Ishikawa (cell line): ENCODE data around the gene TRAPPC12.

Experiments
- CEBPB ChIP-seq: IDR thresholded peaks from 2 replicates; pipeline ENCODE4 v1.6.1; 2012
- CREB1 ChIP-seq: IDR thresholded peaks from 2 replicates; pipeline ENCODE4 v1.6.1; 2012; ENCODE audit warnings: low read depth
- EGR1 ChIP-seq: IDR thresholded peaks from 2 replicates; pipeline ENCODE4 v1.6.1; 2012
- EP300 ChIP-seq: IDR thresholded peaks from 2 replicates; pipeline ENCODE4 v1.6.1; 2012; ENCODE audit warnings: borderline replicate concordance
- FOXM1 ChIP-seq: IDR thresholded peaks from 2 replicates; pipeline ENCODE4 v1.6.1; 2012; ENCODE audit warnings: low read depth, borderline replicate concordance
- MAX ChIP-seq: IDR thresholded peaks from 2 replicates; pipeline ENCODE4 v1.6.1; 2012
- NFIC ChIP-seq: IDR thresholded peaks from 2 replicates; pipeline ENCODE4 v1.6.1; 2012
- RAD21 ChIP-seq: IDR thresholded peaks from 2 replicates; pipeline ENCODE4 v1.6.1; 2012; ENCODE audit warnings: low read depth
- TAF1 ChIP-seq: IDR thresholded peaks from 2 replicates; pipeline ENCODE4 v1.6.1; 2012; ENCODE audit warnings: low read depth, mild to moderate bottlenecking
- TCF12 ChIP-seq: IDR thresholded peaks from 2 replicates; pipeline ENCODE4 v1.6.1; 2012; ENCODE audit warnings: low read depth
- TEAD4 ChIP-seq: IDR thresholded peaks from 2 replicates; pipeline ENCODE4 v1.6.1; 2012
- USF1 ChIP-seq: IDR thresholded peaks from 2 replicates; pipeline ENCODE4 v1.6.1; 2012
- YY1 ChIP-seq: IDR thresholded peaks from 2 replicates; pipeline ENCODE4 v1.6.1; 2012; ENCODE audit warnings: low read depth
- ZBTB7A ChIP-seq: IDR thresholded peaks from 2 replicates; pipeline ENCODE4 v1.6.1; 2012; ENCODE audit warnings: low read depth
- TF ChIP-seq, protein P1 (sequence below): IDR thresholded peaks from 2 replicates; pipeline ENCODE4 v1.6.1; 2012; ENCODE audit warnings: low read depth, mild to moderate bottlenecking

The TRAPPC12 gene

GRCh38 chr2:3388412-3388738, 8.9 kb downstream of the TRAPPC12 start:
- TF ChIP-seq CREB1 (no peak), TAF1 (no peak), USF1 (no peak), RAD21 (no peak), MAX (no peak), CEBPB (no peak), TCF12 (no peak), FOXM1 (no peak), EGR1 (no peak), NFIC (no peak), YY1 (no peak), ZBTB7A (no peak), EP300 (no peak), TEAD4 (no peak)
- TF ChIP-seq, protein P1, sequence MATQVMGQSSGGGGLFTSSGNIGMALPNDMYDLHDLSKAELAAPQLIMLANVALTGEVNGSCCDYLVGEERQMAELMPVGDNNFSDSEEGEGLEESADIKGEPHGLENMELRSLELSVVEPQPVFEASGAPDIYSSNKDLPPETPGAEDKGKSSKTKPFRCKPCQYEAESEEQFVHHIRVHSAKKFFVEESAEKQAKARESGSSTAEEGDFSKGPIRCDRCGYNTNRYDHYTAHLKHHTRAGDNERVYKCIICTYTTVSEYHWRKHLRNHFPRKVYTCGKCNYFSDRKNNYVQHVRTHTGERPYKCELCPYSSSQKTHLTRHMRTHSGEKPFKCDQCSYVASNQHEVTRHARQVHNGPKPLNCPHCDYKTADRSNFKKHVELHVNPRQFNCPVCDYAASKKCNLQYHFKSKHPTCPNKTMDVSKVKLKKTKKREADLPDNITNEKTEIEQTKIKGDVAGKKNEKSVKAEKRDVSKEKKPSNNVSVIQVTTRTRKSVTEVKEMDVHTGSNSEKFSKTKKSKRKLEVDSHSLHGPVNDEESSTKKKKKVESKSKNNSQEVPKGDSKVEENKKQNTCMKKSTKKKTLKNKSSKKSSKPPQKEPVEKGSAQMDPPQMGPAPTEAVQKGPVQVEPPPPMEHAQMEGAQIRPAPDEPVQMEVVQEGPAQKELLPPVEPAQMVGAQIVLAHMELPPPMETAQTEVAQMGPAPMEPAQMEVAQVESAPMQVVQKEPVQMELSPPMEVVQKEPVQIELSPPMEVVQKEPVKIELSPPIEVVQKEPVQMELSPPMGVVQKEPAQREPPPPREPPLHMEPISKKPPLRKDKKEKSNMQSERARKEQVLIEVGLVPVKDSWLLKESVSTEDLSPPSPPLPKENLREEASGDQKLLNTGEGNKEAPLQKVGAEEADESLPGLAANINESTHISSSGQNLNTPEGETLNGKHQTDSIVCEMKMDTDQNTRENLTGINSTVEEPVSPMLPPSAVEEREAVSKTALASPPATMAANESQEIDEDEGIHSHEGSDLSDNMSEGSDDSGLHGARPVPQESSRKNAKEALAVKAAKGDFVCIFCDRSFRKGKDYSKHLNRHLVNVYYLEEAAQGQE: no peak

DNA sequence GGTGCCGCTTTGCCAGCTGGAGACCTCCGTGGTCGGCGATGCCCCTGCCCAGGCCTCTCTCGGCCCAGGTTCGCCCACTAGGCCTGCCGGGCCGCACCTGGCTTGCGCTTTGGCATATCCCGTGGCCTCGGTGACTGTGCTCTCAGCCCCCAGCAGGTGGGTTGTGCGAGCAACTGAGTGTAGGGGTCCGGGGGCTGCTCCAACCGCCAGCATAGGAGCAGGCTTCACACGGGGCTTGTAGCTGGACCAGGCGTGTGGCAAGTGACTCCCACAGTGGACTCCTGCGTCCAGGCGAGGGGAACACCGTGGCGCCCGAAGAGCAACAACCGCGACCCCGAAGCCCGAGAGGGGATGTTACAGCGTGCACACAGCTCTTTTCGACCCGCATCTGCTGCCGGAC, 9.7 kb downstream of the TRAPPC12 start:
- TF ChIP-seq NFIC (no peak), YY1 (no peak), MAX (no peak), USF1 (no peak), EP300 (no peak), RAD21 (no peak), TCF12 (no peak)
- TF ChIP-seq, protein P1: no peak

- TF ChIP-seq USF1 (no peak), YY1 (no peak), TEAD4 (no peak), FOXM1 (no peak), EGR1 (no peak), RAD21 (no peak), TAF1 (no peak), EP300 (no peak), CEBPB (no peak), ZBTB7A (no peak), MAX (no peak), NFIC (no peak), CREB1 (no peak), TCF12 (no peak)
- TF ChIP-seq, protein P1: no peak
These were observed 10.5 kb downstream of the TRAPPC12 start for GRCh38 chr2:3390041-3390440.

DNA sequence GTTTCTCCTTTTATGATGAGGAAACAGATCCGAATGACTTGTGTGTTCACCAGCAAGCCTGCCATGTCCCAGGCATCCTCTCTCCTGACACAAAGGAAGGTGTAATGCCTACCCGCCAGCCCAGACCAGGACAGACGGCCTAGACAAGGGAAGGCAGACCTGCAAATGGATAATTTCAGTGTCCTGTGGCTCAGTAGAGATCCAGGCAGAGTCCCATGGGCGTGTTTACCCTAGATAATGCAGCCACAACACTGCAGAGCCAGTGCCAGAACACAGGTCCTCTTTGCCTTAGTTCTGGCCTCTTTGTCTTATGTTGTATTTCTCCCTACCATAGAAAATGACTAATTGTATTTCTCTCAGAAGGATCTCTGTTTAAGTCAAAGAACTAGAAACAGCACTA, 12.7 kb downstream of the TRAPPC12 start:
- TF ChIP-seq ZBTB7A: no peak
- no peak for TF ChIP-seq TEAD4
- TF ChIP-seq, protein P1: no peak
- no peak for TF ChIP-seq FOXM1
- no peak for TF ChIP-seq USF1
- TF ChIP-seq CEBPB: no peak
- TF ChIP-seq TCF12: no peak
- TF ChIP-seq RAD21: no peak
